ENCODE results near the gene SYNGR4. TPM values are rescaled to one million over a fixed set of nuclear protein-coding genes. Genes with fewer than 3 reads are reported as not detected.
"Not testable (repeated sequence)": the region's sequence is repeated elsewhere in the genome, so short reads cannot be mapped to it uniquely, and the experiment has no call there.

SYNGR4 gene, protein sequence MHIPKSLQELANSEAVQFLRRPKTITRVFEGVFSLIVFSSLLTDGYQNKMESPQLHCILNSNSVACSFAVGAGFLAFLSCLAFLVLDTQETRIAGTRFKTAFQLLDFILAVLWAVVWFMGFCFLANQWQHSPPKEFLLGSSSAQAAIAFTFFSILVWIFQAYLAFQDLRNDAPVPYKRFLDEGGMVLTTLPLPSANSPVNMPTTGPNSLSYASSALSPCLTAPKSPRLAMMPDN
- under 1 TPM in 1 of 2 donors, not detected in 1; 0.45 TPM for total RNA-seq

DNA sequence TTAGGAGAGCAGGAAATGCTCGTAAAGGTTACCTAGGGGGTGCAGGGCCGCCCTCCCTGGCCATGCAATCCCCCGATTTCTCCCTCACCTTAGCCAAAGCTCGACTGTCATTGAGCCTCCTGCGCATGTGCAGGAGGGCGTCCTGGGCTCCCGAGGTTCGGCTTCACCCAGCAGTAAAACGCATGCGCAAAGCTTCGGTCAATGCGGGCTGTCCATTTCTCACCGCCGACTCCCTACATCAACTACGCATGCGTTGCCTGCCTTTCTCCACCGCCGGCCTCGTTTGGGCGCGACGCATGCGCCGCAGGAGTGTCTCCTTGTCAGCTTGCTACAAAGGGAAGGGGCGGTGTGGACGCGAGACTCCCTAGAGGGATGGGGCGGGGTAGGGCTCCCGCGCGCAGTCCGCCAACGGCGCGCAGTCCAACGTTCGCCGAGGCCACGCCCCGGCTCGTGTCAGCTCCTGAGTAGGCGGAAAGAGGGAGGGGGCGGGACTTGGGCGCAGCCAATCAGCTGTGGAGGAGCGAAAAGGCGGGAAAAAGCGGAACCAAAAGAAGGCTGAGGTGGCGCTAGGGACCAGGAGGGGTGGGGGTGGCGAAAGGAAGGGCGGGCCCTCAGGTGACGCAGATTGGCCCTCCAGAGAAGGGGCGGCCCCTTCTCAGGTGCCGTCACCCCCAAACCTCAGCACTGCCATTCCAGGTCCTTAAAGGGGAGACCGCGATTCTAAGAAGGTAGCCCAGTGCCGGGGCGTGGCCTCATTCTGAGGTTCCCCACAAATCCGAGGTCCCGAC, at the start of gene SYNGR4, which contains the start of gene TMEM143:
TSS of gene SYNGR4 (plus strand) at position 558 of the 788 bp plus-strand sequence. CDS start 1,476 bp downstream, outside the sequence.
TSS of gene TMEM143 (minus strand) at position 131 of the 788 bp plus-strand sequence. CDS start at position 111, 20 bp downstream.
- Mint-ChIP-seq H3K36me3 (no peaks in the 10 kb centered on the region), H3K9me3 (no peaks in the 10 kb centered on the region), H3K27ac (peak within 1 kb of the TSS; percentile 93 to 97), H3K4me3 (peak within 1 kb of the TSS; percentile 89), H3K4me1 (ENCODE audit: low read depth in 2 of 2) (peaks cover 11 to 16% of the 10 kb centered on the region in 2 donors), H3K27me3 (no peaks in the 10 kb centered on the region)
- DNase-seq (ENCODE audit: low spot score) (peak; percentile 99), ATAC-seq (peak; percentile 96 to 97)

DNA sequence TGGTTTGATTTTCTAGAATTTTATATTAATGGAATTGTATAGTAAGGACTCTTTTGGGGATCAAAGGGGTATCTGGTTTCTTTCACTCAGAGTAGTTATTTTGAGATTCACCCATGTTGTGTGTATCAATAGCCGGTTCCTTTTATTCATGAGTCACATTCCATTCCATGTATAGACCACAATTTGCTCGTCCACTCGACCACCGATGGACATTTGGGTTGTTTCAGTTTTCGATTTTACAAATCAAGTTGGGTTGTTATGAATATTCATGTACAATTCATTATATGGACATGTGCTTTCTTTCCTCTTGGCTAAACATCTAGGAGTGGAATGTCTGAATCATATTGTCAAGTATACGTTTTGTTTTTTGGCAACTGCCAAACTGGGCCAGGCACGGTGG, 48.5 kb upstream of the SYNGR4 start:
- DNase-seq (ENCODE audit: low spot score): no peak
- no peak overlapping the region for H3K27ac Mint-ChIP-seq
- peaks cover 0 to 12% of the 10 kb centered on the region in 2 donors for H3K4me1 Mint-ChIP-seq (ENCODE audit: low read depth in 2 of 2)
- H3K4me3 Mint-ChIP-seq: no peak overlapping the region
- no peaks in the 10 kb centered on the region for H3K36me3 Mint-ChIP-seq
- H3K27me3 Mint-ChIP-seq: no peaks in the 10 kb centered on the region
- no peak for ATAC-seq
- no peaks in the 10 kb centered on the region for H3K9me3 Mint-ChIP-seq

DNA sequence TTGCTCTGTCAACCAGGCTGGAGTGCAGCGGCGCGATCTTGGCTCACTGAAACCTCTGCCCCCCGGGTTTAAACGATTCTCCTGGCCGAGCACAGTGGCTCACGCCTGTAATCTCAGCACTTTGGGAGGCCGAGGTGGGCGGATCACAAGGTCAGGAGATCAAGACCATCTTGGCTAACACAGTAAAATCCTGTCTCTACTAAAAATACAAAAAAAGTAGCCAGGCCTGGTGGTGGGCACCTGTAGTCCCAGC, 46.5 kb upstream of the SYNGR4 start:
- H3K4me1 Mint-ChIP-seq (ENCODE audit: low read depth in 2 of 2): peaks cover 16 to 28% of the 10 kb centered on the region in 2 donors
- DNase-seq (ENCODE audit: low spot score); ATAC-seq; H3K27ac Mint-ChIP-seq; H3K4me3 Mint-ChIP-seq; H3K36me3 Mint-ChIP-seq; H3K27me3 Mint-ChIP-seq; H3K9me3 Mint-ChIP-seq: not testable (repeated sequence)

DNA sequence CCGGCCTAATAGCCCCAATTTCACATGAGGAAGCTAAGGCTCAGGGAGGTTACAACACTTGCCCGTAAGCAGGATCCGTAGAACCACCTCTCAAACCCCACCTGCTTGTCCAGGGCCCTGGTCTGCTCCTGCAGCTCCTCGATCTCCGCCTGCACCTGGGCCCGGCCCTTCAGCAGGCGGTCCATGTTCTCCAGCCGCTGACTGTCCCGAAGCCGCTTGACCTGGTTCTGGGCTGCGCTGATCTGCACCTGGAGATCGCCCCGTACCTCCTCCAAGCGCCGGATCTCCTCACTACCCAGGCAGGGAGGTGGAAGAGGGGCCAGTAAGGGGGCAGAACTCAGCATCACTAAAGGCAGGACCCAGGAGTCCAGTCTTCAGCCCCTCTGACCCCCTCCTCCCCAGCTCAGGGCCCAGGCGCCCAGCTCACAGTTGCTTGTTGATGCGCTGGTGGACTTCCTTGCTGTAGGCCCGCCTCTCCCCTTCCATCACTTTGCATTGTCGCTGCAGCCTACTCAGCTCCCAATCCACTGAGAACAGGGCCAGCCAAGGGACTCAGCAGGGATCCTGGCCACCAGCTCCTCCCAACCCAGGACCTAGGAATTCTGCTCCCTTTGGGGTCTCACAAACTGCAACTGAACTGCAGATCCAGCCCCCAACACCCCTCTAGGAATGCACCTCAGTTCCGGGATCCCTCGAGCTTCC, 45.7 kb upstream of the SYNGR4 start:
- Mint-ChIP-seq H3K4me3 (no peak overlapping the region), H3K4me1 (ENCODE audit: low read depth in 2 of 2) (peaks cover 22 to 33% of the 10 kb centered on the region in 2 donors), H3K9me3 (no peaks in the 10 kb centered on the region), H3K27ac (no peak overlapping the region), H3K36me3 (no peaks in the 10 kb centered on the region), H3K27me3 (no peaks in the 10 kb centered on the region)
- ATAC-seq (no peak), DNase-seq (ENCODE audit: low spot score) (no peak)

DNA sequence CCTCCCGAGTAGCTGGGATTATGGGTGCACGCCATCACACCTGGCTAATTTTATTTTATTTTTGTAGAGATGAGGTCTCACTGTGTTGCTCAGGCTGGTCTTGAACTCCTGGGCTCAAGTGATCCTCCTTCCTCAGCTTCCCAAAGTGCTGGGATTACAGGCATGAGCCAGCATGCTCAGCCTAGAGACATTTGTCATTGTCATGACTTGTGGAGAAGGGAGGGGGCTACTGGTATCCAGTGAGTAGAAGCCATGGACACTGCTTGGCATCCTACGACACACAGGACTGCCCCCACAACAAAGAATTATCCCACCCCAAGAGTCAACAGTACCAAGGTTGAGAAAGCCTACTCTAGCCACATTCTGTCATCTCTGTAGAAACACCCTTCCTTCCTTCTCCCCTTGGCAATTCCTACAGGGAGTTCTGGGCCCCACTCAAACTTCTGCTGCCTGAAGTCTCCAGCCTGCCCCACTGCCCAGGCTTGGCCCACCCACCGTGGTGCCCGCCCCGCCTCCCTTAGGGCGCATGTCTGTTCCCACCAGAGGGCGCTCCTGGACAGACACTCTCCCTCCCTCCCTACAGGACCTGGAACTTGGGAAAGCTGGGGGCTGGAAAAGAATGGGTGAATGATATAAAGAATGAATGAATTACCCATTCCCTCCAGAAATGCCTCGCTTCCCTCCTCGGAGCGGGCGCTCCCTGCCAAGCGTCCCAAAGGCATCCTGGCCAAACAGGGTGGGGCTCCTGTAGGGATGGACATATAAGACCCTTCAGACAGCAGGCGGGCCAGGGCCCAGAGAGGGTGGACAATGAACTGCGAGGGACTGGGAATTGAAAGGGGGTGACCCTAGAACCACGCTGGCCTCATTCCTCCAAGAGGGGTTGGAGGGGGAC, 44.3 kb upstream of the SYNGR4 start:
- no peaks in the 10 kb centered on the region for H3K27me3 Mint-ChIP-seq
- no peaks in the 10 kb centered on the region for H3K9me3 Mint-ChIP-seq
- H3K4me3 Mint-ChIP-seq: peak overlapping the region; percentile 8
- peak overlapping the region; percentile 96 to 97 for H3K27ac Mint-ChIP-seq
- no peaks in the 10 kb centered on the region for H3K36me3 Mint-ChIP-seq
- H3K4me1 Mint-ChIP-seq (ENCODE audit: low read depth in 2 of 2): peaks cover 35 to 44% of the 10 kb centered on the region in 2 donors
- ATAC-seq: peak in 1 of 2 donors; percentile 17
- peak; percentile 80 for DNase-seq (ENCODE audit: low spot score)

DNA sequence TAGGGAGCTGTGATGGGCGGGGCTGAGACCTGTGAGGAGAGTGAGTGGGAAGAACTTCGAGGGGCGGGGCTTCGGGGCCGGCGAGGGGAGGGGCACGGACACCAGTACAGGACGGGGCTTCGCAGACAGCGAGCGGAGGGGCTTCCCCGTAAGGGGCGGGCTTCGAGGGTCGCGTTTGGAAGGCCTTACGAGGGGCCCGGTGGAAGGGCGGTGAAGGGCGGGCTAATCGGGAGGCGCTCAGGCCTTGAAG, 42.9 kb upstream of the SYNGR4 start:
- peak; percentile 85 to 88 for ATAC-seq
- no peaks in the 10 kb centered on the region for H3K9me3 Mint-ChIP-seq
- peak overlapping the region; percentile 96 to 97 for H3K27ac Mint-ChIP-seq
- DNase-seq (ENCODE audit: low spot score): peak; percentile 98
- peaks cover 42 to 51% of the 10 kb centered on the region in 2 donors for H3K4me1 Mint-ChIP-seq (ENCODE audit: low read depth in 2 of 2)
- H3K36me3 Mint-ChIP-seq: no peaks in the 10 kb centered on the region
- no peaks in the 10 kb centered on the region for H3K27me3 Mint-ChIP-seq
- H3K4me3 Mint-ChIP-seq: peak overlapping the region; percentile 91

DNA sequence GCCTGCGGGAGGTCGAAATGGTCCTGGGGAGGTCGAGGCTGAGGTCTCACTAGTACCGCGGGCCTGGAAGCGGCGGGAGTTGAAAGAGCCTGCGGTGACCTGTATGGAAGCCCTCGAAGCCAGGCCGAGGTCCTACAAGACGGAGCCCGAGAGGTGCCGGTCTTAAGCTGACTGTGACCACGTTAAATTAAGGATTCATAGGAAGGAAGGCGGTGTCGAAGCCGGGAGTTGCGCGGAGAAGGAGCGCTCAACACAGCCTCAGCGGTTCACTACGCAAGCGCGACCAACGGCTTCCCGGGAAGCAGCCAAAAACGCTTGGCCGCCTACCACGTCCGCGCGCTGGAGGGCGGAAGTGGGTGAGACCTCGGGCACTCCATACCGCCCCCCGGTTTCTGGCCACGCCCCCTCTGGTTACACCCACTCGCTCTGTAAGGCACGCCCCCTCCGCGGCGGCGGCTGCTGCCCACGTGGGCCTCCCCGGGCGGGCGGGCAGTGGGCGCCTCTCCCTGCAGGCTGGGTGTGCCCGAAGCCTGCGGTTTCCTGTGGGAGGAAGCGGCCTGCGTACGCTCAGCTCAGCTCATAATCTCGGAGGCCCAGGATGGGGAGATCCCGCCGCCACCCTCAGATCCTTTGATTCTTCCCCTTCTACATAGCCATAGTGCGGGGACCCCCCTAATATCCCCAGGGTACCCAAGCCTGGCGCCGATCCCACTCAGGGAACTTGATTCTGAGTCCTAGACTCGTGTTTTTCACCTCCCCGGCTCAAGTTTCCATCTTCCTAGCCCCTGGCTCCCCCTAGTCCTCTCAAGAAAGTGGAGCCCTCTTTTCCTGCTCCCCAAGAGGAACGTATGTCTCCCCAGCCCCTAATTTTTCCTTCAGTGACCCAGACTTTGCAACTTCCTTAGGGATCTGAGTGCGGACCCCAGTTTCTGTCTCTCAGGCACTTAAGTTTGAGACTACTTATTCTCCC, 42.3 kb upstream of the SYNGR4 start:
- ATAC-seq (peak; percentile 90 to 91), DNase-seq (ENCODE audit: low spot score) (peak; percentile 100)
- peak overlapping the region; percentile 96 to 97 for H3K27ac Mint-ChIP-seq
- no peaks in the 10 kb centered on the region for H3K9me3 Mint-ChIP-seq
- peaks cover 42 to 57% of the 10 kb centered on the region in 2 donors for H3K4me1 Mint-ChIP-seq (ENCODE audit: low read depth in 2 of 2)
- peak overlapping the region; percentile 91 for H3K4me3 Mint-ChIP-seq
- no peaks in the 10 kb centered on the region for H3K27me3 Mint-ChIP-seq
- no peaks in the 10 kb centered on the region for H3K36me3 Mint-ChIP-seq

DNA sequence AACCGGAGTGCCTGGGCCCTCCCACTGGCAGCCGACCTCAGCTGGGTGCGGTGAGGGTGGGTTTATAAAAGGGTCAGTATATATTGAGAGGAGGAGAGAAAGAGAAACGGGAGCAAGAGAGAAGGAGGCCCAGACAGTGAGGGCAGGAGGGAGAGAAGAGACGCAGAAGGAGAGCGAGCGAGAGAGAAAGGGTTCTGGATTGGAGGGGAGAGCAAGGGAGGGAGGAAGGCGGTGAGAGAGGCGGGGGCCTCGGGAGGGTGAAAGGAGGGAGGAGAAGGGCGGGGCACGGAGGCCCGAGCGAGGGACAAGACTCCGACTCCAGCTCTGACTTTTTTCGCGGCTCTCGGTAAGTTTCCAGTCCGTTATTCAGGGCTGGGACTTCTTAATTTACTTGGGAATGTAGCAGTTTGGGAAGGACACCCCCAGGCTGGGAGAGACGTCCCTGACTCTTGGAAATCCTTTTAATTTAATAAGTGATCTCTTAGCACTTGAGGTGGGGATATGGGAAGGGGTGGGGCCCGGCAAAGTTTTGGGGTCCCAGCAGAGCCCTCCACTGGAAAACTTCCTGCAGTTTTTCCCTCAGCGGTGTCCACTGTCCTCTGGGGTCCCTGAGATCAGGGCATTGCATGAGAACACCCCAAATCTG, 38.8 kb upstream of the SYNGR4 start, which contains the start of gene EMP3:
TSS of gene EMP3 (plus strand) at position 288 of the 646 bp plus-strand sequence. CDS start 1,293 bp downstream, outside the sequence.
- Mint-ChIP-seq H3K27ac (peak within 1 kb of the TSS; percentile 96 to 97), H3K4me3 (peak within 1 kb of the TSS; percentile 95), H3K9me3 (no peaks in the 10 kb centered on the region), H3K36me3 (peaks cover 4% of the 10 kb centered on the region), H3K4me1 (ENCODE audit: low read depth in 2 of 2) (peaks cover 68 to 72% of the 10 kb centered on the region in 2 donors), H3K27me3 (no peaks in the 10 kb centered on the region)
- DNase-seq (ENCODE audit: low spot score) (peak; percentile 86), ATAC-seq (peak; percentile 25 to 41)

DNA sequence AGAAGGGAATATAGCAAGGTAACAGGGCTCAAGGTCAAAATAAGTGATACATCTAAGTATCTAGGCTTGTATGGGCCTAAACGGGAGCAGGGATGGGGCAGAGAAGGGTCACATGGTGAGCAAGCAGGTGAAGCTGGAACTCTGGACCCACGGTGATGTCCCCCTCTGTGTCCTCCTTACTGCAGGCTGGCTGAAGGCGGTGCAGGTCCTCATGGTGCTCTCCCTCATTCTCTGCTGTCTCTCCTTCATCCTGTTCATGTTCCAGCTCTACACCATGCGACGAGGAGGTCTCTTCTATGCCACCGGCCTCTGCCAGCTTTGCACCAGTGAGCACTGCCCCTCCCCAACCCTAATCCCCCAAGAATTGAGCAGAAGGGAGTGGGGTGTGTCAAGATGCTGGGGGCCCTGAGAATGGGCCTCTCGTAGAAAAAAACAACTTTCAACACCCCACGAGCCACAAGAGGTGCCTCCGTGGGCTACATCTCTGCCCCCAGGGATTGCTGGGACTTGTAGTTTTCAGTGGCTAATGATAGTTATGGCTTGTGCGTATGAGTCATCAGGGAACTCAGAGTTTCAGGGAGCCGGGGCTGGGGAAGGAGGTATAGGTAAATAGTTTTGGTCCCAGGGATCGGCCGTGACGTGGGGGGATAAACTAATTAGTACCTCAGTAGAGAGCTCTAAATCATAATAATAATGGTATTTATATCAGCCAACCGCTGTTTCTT, 34.8 kb upstream of the SYNGR4 start:
- H3K4me3 Mint-ChIP-seq: peak overlapping the region; percentile 81
- no peaks in the 10 kb centered on the region for H3K27me3 Mint-ChIP-seq
- H3K9me3 Mint-ChIP-seq: no peaks in the 10 kb centered on the region
- no peak for DNase-seq (ENCODE audit: low spot score)
- no peak for ATAC-seq
- H3K36me3 Mint-ChIP-seq: peaks cover 4% of the 10 kb centered on the region
- H3K4me1 Mint-ChIP-seq (ENCODE audit: low read depth in 2 of 2): peaks cover 66 to 71% of the 10 kb centered on the region in 2 donors
- peak overlapping the region; percentile 85 to 89 for H3K27ac Mint-ChIP-seq

DNA sequence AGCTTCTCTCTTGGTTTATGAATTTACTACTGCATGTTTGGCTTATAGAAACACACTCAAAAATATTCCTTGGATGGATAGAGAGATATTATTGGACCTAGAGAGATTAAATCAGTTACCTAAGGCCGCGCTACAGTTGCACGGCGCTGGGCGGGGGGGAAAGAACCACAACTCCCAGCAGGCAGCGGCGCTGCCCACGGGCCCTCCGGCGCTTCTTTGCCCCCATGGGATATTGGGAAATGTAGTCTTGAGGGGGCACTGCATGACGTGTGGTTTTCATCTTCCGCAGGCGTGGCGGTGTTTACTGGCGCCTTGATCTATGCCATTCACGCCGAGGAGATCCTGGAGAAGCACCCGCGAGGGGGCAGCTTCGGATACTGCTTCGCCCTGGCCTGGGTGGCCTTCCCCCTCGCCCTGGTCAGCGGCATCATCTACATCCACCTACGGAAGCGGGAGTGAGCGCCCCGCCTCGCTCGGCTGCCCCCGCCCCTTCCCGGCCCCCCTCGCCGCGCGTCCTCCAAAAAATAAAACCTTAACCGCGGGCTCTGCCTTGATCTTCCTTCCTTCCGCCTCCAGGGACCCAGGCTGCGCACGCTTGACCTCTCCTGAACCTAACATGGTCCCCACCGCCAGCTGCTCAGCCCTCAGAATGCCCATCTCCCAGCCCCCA, 34.0 kb upstream of the SYNGR4 start:
- peak overlapping the region; percentile 85 to 89 for H3K27ac Mint-ChIP-seq
- H3K4me3 Mint-ChIP-seq: peak overlapping the region; percentile 81
- DNase-seq (ENCODE audit: low spot score) (peak; percentile 92), ATAC-seq (peak; percentile 59 to 75)
- H3K36me3 Mint-ChIP-seq: peaks cover 4% of the 10 kb centered on the region
- H3K4me1 Mint-ChIP-seq (ENCODE audit: low read depth in 2 of 2): peaks cover 65 to 70% of the 10 kb centered on the region in 2 donors
- H3K9me3 Mint-ChIP-seq: no peaks in the 10 kb centered on the region
- no peaks in the 10 kb centered on the region for H3K27me3 Mint-ChIP-seq

DNA sequence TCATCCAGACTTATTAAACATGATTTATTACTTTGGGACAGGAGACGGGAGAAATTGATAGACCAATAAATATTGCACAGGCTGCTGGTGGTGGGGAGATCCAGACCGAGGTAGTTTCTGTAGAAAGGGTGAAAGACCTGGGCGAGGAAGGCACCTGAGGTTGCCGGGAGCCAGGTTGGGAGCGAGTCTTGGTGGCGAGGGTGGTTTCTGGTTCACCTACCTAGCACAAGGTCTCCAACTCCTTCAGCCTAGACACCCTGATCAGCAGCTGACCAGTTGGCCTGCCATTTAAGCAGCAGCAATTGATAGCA, 31.9 kb upstream of the SYNGR4 start:
- Mint-ChIP-seq H3K27ac (peak overlapping the region; percentile 95 to 97), H3K36me3 (peaks cover 4% of the 10 kb centered on the region), H3K4me1 (ENCODE audit: low read depth in 2 of 2) (peaks cover 57 to 58% of the 10 kb centered on the region in 2 donors), H3K4me3 (peak overlapping the region; percentile 98), H3K9me3 (no peaks in the 10 kb centered on the region), H3K27me3 (no peaks in the 10 kb centered on the region)
- ATAC-seq: no peak
- DNase-seq (ENCODE audit: low spot score): no peak
